Astrocyte of the spinal cord (primary cell): ENCODE measurements around the gene PDZD2.

Experiments
- DNase-seq: peaks from one replicate; pipeline ENCODE4 v3.0.0; 2011; ENCODE audit warnings: low read depth, low spot score
- H3K4me3 ChIP-seq: 2 replicates; pipeline ENCODE4 v1.5.1; 2011; ENCODE audit warnings: low read depth, mild to moderate bottlenecking, low read length, moderate library complexity
- CTCF ChIP-seq: IDR thresholded peaks from 2 replicates; pipeline ENCODE4 v1.5.1; 2012; ENCODE audit warnings: low read depth, mild to moderate bottlenecking, low read length, inconsistent platforms
- in situ Hi-C: cut with HindIII; loops from 2 replicates; pipeline ENCODE4 v1.10.0; 2017; ENCODE audit warnings: low sequenced_read_pairs

Gene PDZD2

GRCh38 chr5:32153723-32154122 lies 514.8 kb downstream of the PDZD2 start:
- DNase-seq = peak; percentile 14
- TF ChIP-seq CTCF = no peak
- in situ Hi-C loops = no loop called here
- no peak overlapping the region for H3K4me3 ChIP-seq

GRCh38 chr5:32155211-32155610 lies 516.3 kb downstream of the PDZD2 start:
- no peak overlapping the region for H3K4me3 ChIP-seq
- no peak for TF ChIP-seq CTCF
- in situ Hi-C loops = no loop called here
- DNase-seq = no peak

GRCh38 chr5:32156635-32157034 lies 517.7 kb downstream of the PDZD2 start:
- TF ChIP-seq CTCF = no peak
- no peak for DNase-seq
- in situ Hi-C loops = no loop called here
- H3K4me3 ChIP-seq = no peak overlapping the region

GRCh38 chr5:32157078-32157477 lies 518.1 kb downstream of the PDZD2 start:
- in situ Hi-C loops = no loop called here
- no peak overlapping the region for H3K4me3 ChIP-seq
- TF ChIP-seq CTCF = no peak
- DNase-seq = no peak

GRCh38 chr5:32158679-32158975 lies 519.7 kb downstream of the PDZD2 start:
- H3K4me3 ChIP-seq = no peak overlapping the region
- in situ Hi-C loops = no loop called here
- no peak for TF ChIP-seq CTCF
- no peak for DNase-seq

GRCh38 chr5:32159328-32160072 lies 520.6 kb downstream of the PDZD2 start:
- TF ChIP-seq CTCF = no peak
- no peak overlapping the region for H3K4me3 ChIP-seq
- in situ Hi-C loops = no loop called here
- DNase-seq = no peak

- TF ChIP-seq CTCF = no peak
- no peak overlapping the region for H3K4me3 ChIP-seq
- DNase-seq = no peak
- in situ Hi-C loops = no loop called here
These were observed 521.3 kb downstream of the PDZD2 start for GRCh38 chr5:32160228-32160627.
